Gastrocnemius medialis (tissue), 4 donors: ENCODE measurements around the gene C19orf25. TPM values are rescaled to one million over a fixed set of nuclear protein-coding genes. Genes with fewer than 3 reads are reported as not detected.
A peak's percentile ranks its signal among the peaks of the same experiment; 100 is the strongest.
"Not testable (repeated sequence)": the region's sequence is repeated elsewhere in the genome, so short reads cannot be mapped to it uniquely, and the experiment has no call there.

Experiments
- ATAC-seq, 2 donors: fragments of 150-250 bp; one replicate each; pipeline ENCODE4 v1.9.1; 2016
- DNase-seq, 2 donors: peaks; one replicate each; pipeline ENCODE4 v3.0.0-alpha.2; 2019
- H3K27ac ChIP-seq, 4 donors: fragments of 200-600 bp; sonication (generic); 1 replicate in 1 of 4; 2 replicates in 3 of 4; pipeline ENCODE4 v1.5.1; 2016 to 2018; ENCODE audit warnings: mild to moderate bottlenecking in 2 of 4, moderate library complexity in 1 of 4
- H3K27me3 ChIP-seq, 3 donors: fragments of 200-600 bp; sonication (generic) in 2 of 3; 1 replicate in 1 of 3; 2 replicates in 2 of 3; pipeline versions ENCODE4 v1.5.1 to v1.6.0; 2016 to 2019; ENCODE audit warnings: mild to moderate bottlenecking in 1 of 3, moderate library complexity in 1 of 3
- H3K36me3 ChIP-seq, 2 donors: fragments of 200-600 bp; sonication (generic) in 1 of 2; one replicate each; pipeline ENCODE4 v1.5.1; 2017 to 2018
- H3K4me1 ChIP-seq, 2 donors: fragments of 200-600 bp; sonication (generic) in 1 of 2; one replicate each; pipeline ENCODE4 v1.5.1; 2016 to 2017; ENCODE audit warnings: mild to moderate bottlenecking in 2 of 2
- H3K4me3 ChIP-seq, 4 donors: fragments of 200-600 bp; sonication (generic) in 3 of 4; 1 replicate in 1 of 4; 2 replicates in 3 of 4; pipeline ENCODE4 v1.5.1; 2016 to 2019; ENCODE audit warnings: mild to moderate bottlenecking in 2 of 4
- H3K9me3 ChIP-seq, 3 donors: fragments of 200-600 bp; sonication (generic) in 2 of 3; 1 replicate in 1 of 3; 2 replicates in 2 of 3; pipeline ENCODE4 v1.5.1; 2016 to 2019
- POLR2A ChIP-seq, 2 donors: fragments of 450-650 bp; IDR thresholded peaks; one replicate each; pipeline ENCODE4 v1.6.1; 2017; ENCODE audit warnings: antibody characterized with exemption in 2 of 2, mild to moderate bottlenecking in 2 of 2, moderate library complexity in 2 of 2
- in situ Hi-C, 4 donors: fragments of 200-750 bp; cut with MboI; loops; one replicate each; pipeline versions ENCODE4 v1.15.0 to v1.8.0; 2017; ENCODE audit warnings: low sequenced_read_pairs in 4 of 4
- intact Hi-C: fragments of 100-400 bp; cut with DNase I; formaldehyde crosslinking; loops from one replicate; pipeline ENCODE4 v1.15.1; 2023; ENCODE audit warnings: low total_unique reads
- total RNA-seq, 4 donors: library from RNA; depleted of rRNA; stranded (reverse); fragments of >200 nt; gene quantifications; one replicate each; pipeline versions ENCODE4 v1.1.0 to v1.2.3, GENCODE V29; 2016
- TF ChIP-seq, protein P1 (sequence below), 5 experiments: fragments of 450-650 bp in 3 of 5; fragments of 200-600 bp in 2 of 5; sonication (generic) in 2 of 5; IDR thresholded peaks in 4 of 5; conservative IDR thresholded peaks in 1 of 5; 1 replicate in 4 of 5; 2 replicates in 1 of 5; pipeline ENCODE4 v1.5.1; 2016 to 2019; ENCODE audit warnings: antibody characterized with exemption in 5 of 5, mild to moderate bottlenecking in 3 of 5, moderate library complexity in 3 of 5

The C19orf25 gene
- total RNA-seq, 4 donors from 2014 or later: 18.7 to 25.7 (median 19.9) TPM

GRCh38 chr19:1503925-1504773, 25.1 kb upstream of the C19orf25 start:
- Histone ChIP-seq H3K4me3 (no peak overlapping the region), H3K27me3 (peaks cover 0 to 11% (median 5%) of the 10 kb centered on the region in 3 donors), H3K27ac (no peak overlapping the region), H3K36me3 (no peaks in the 10 kb centered on the region), H3K4me1 (peaks cover 4 to 15% of the 10 kb centered on the region in 2 donors), H3K9me3 (no peaks in the 10 kb centered on the region)
- ATAC-seq (no peak), DNase-seq (no peak)
- intact Hi-C loops: no loop called here
- in situ Hi-C loops: no loop called here
- TF ChIP-seq POLR2A (IDR thresholded peaks at IDR 0.05): no peak
- TF ChIP-seq, protein P1, sequence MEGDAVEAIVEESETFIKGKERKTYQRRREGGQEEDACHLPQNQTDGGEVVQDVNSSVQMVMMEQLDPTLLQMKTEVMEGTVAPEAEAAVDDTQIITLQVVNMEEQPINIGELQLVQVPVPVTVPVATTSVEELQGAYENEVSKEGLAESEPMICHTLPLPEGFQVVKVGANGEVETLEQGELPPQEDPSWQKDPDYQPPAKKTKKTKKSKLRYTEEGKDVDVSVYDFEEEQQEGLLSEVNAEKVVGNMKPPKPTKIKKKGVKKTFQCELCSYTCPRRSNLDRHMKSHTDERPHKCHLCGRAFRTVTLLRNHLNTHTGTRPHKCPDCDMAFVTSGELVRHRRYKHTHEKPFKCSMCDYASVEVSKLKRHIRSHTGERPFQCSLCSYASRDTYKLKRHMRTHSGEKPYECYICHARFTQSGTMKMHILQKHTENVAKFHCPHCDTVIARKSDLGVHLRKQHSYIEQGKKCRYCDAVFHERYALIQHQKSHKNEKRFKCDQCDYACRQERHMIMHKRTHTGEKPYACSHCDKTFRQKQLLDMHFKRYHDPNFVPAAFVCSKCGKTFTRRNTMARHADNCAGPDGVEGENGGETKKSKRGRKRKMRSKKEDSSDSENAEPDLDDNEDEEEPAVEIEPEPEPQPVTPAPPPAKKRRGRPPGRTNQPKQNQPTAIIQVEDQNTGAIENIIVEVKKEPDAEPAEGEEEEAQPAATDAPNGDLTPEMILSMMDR (IDR thresholded peaks at IDR 0.05 in 4 of 5, conservative IDR thresholded peaks at IDR 0.05 in 1 of 5): no peak

DNA sequence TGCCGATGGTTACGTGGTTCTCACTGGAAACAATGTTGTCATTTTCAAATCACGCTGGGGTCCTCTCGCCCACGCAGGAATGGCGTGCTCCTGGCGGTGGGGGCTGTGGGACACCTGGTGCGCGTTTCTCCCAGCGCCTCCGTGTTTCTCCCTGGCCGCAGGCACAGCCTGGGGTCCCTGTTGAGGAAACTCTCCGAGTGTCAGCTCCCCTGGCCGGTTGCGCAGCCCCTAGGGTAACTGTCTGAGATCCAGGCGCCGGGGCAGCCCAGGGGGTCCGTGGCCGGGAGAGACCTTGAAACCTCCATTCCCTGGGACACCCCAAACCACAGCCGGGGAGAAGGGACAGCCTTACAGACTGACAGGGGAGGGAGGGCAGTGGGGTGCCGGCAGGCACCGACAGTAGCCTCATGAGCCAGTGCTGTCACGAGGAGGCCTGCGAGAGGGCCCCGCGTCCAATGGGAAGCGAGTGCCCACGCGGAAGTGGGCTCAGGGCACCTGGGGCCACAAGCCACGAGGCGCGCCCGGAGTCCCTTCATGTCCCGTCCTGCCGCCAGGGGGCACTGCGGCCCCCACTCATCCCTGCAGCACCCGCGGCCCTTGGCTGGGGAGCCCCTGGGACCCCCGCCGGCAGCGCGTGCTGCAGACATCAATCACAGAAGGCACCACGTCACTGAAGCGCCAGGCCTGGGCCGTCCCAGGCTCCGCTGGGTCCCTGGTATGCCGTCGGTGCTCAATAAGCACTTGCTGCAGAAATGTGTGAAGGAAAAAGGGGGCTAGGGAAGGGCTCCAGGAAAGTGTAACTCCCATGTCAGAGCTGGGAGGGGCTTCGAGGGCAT, 24.3 kb upstream of the C19orf25 start:
- TF ChIP-seq POLR2A (IDR thresholded peaks at IDR 0.05): no peak
- TF ChIP-seq, protein P1 (IDR thresholded peaks at IDR 0.05 in 4 of 5, conservative IDR thresholded peaks at IDR 0.05 in 1 of 5): peak; percentile 54 to 87 (median 72)
- Histone ChIP-seq H3K36me3 (no peaks in the 10 kb centered on the region), H3K4me1 (peaks cover 4 to 15% of the 10 kb centered on the region in 2 donors), H3K27me3 (peaks cover 0 to 11% (median 5%) of the 10 kb centered on the region in 3 donors), H3K9me3 (no peaks in the 10 kb centered on the region), H3K4me3 (peak overlapping the region; percentile 15 to 32 (median 28)), H3K27ac (no peak overlapping the region)
- ATAC-seq: no peak
- intact Hi-C loops: no loop called here
- in situ Hi-C loops: no loop called here
- DNase-seq: peak in 1 of 2 donors; percentile 41

- Histone ChIP-seq H3K27me3 (peaks cover 7 to 16% (median 9%) of the 10 kb centered on the region in 3 donors), H3K27ac (no peak overlapping the region), H3K36me3 (no peaks in the 10 kb centered on the region), H3K4me3 (peak overlapping the region in 1 of 4 donors; percentile 32), H3K4me1 (peaks cover 3 to 15% of the 10 kb centered on the region in 2 donors), H3K9me3 (no peaks in the 10 kb centered on the region)
- in situ Hi-C loops: no loop called here
- no peak for ATAC-seq
- TF ChIP-seq, protein P1 (IDR thresholded peaks at IDR 0.05 in 4 of 5, conservative IDR thresholded peaks at IDR 0.05 in 1 of 5): no peak
- TF ChIP-seq POLR2A (IDR thresholded peaks at IDR 0.05): no peak
- no peak for DNase-seq
- intact Hi-C loops: no loop called here
Measured at GRCh38 chr19:1502433-1503088, 23.5 kb upstream of the C19orf25 start.

GRCh38 chr19:1501200-1501595, 22.2 kb upstream of the C19orf25 start:
- Histone ChIP-seq H3K27me3 (peaks cover 12 to 21% (median 16%) of the 10 kb centered on the region in 3 donors), H3K27ac (no peak overlapping the region), H3K4me3 (no peak overlapping the region), H3K36me3 (no peaks in the 10 kb centered on the region), H3K9me3 (no peaks in the 10 kb centered on the region), H3K4me1 (peaks cover 0 to 9% of the 10 kb centered on the region in 2 donors)
- TF ChIP-seq, protein P1 (IDR thresholded peaks at IDR 0.05 in 4 of 5, conservative IDR thresholded peaks at IDR 0.05 in 1 of 5): no peak
- TF ChIP-seq POLR2A (IDR thresholded peaks at IDR 0.05): no peak
- no peak for DNase-seq
- in situ Hi-C loops: no loop called here
- intact Hi-C loops: no loop called here
- no peak for ATAC-seq

GRCh38 chr19:1499231-1499630, 20.2 kb upstream of the C19orf25 start:
- DNase-seq, ATAC-seq, H3K4me3 ChIP-seq, H3K27ac ChIP-seq, intact Hi-C loops, in situ Hi-C loops, H3K4me1 ChIP-seq, H3K36me3 ChIP-seq, H3K9me3 ChIP-seq: not testable (repeated sequence)
- peaks cover 12 to 24% (median 16%) of the 10 kb centered on the region in 3 donors for H3K27me3 ChIP-seq
